Tibial nerve (tissue), 3 donors: ENCODE measurements around the gene EXOC6B.

Experiments
- CTCF ChIP-seq, 5 experiments: fragments of 200-600 bp in 3 of 5; fragments of 450-650 bp in 2 of 5; sonication (generic) in 3 of 5; IDR thresholded peaks; one replicate each; pipeline ENCODE4 v1.5.1; 2016 to 2019; ENCODE audit warnings: antibody characterized with exemption in 5 of 5, mild to moderate bottlenecking in 3 of 5, moderate library complexity in 2 of 5
- POLR2A ChIP-seq, 2 donors: fragments of 450-650 bp; IDR thresholded peaks; one replicate each; pipeline ENCODE4 v1.6.1; 2017; ENCODE audit warnings: antibody characterized with exemption in 2 of 2, mild to moderate bottlenecking in 2 of 2, moderate library complexity in 2 of 2

DNA sequence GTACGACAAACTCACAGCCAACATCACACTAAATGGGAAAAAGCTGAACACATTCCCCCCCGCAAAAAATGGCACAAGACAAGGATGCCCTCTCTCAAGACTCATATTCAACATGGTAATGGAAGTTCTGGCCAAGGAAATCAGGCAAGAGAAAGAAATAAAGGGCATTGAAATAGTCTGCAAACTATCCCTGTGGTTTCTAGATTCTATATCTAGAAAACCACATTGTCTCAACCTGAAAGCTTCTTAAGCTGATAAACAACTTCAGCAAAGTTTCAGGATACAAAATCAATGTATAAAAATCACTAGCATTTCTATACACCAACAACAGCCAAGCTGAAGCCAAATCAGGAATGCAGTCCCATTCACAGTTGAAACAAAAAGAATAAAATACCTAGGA lies 383.6 kb downstream of the EXOC6B start:
- TF ChIP-seq POLR2A (IDR thresholded peaks at IDR 0.05) (no peak), CTCF (IDR thresholded peaks at IDR 0.05) (no peak)
